HepG2 (cell line): Measurements from ENCODE around the gene HECA. TPM values are rescaled to one million over a fixed set of nuclear protein-coding genes. Genes with fewer than 3 reads are reported as not detected.

ENCODE experiments used
- AGO2 ChIP-seq: fragments of 200-400 bp; formaldehyde crosslinking; optimal IDR thresholded peaks from 2 replicates; pipeline ENCODE3; 2017; ENCODE audit warnings: mild to moderate bottlenecking, low read depth, low read length, moderate library complexity
- ATAD3A ChIP-seq: sonication (generic); formaldehyde crosslinking; IDR thresholded peaks from 2 replicates; pipeline ENCODE4 v1.4.0; 2020; ENCODE audit warnings: missing genetic modification reagents
- ATF7-NPFF ChIP-seq: sonication (generic); formaldehyde crosslinking; IDR thresholded peaks from 2 replicates; pipeline ENCODE4 v1.8.1; 2023; ENCODE audit warnings: mild to moderate bottlenecking, low read depth, missing genetic modification reagents, moderate library complexity
- HMG20A ChIP-seq: IDR thresholded peaks from 2 replicates; pipeline ENCODE4 v1.6.1; 2016; ENCODE audit warnings: borderline replicate concordance
- MTF1 ChIP-seq: sonication (generic); formaldehyde crosslinking; IDR thresholded peaks from 2 replicates; pipeline ENCODE4 v1.5.0; 2020; ENCODE audit warnings: missing genetic modification reagents
- TBL1XR1 ChIP-seq: fragments of 150-350 bp; IDR thresholded peaks from 2 replicates; pipeline ENCODE4 v1.6.1; 2014; ENCODE audit warnings: borderline replicate concordance, low read length; ENCODE audit not compliant: partially characterized antibody
- ZKSCAN8 ChIP-seq: IDR thresholded peaks from 2 replicates; pipeline ENCODE4 v1.6.1; 2016; ENCODE audit warnings: borderline replicate concordance, missing genetic modification reagents, missing compliant biosample characterization
- ZNF296 ChIP-seq: sonication (generic); formaldehyde crosslinking; conservative IDR thresholded peaks from 2 replicates; pipeline ENCODE4 v1.5.0; 2020; ENCODE audit warnings: mild to moderate bottlenecking, missing genetic modification reagents
- ZNF629 ChIP-seq: sonication (generic); formaldehyde crosslinking; conservative IDR thresholded peaks from 2 replicates; pipeline ENCODE4 v1.5.0; 2020; ENCODE audit warnings: missing genetic modification reagents
- polyA plus RNA-seq, 8 experiments: library from polyadenylated mRNA; depleted of rRNA in 3 of 8; stranded (reverse) in 7 of 8; unstranded in 1 of 8; fragments of >200 nt; fragmentation: Illumina TruSeq in 4 of 8; extraction: Trizol in 4 of 8; gene quantifications; 2 replicates each; pipeline versions ENCODE4 v1.2.1 to v1.2.3, GENCODE V29; 2011 to 2016; ENCODE audit warnings: low read depth in 4 of 8, missing spikeins in 1 of 8, mixed read lengths in 1 of 8; ENCODE audit not compliant: insufficient read depth in 1 of 8
- total RNA-seq, 5 experiments: library from RNA; depleted of rRNA; stranded (reverse); fragments of >200 nt; fragmentation: Illumina TruSeq; extraction: Trizol; gene quantifications; 2 replicates each; pipeline ENCODE4 v1.2.3, GENCODE V29; 2016; ENCODE audit warnings: low read depth in 1 of 5
- TF ChIP-seq, protein P1 (sequence below), 2 experiments: sonication (generic) in 1 of 2; formaldehyde crosslinking in 1 of 2; IDR thresholded peaks; 2 replicates each; pipeline versions ENCODE4 v1.5.1 to v1.6.1; 2011 to 2020; ENCODE audit warnings: borderline replicate concordance in 1 of 2, low read depth in 1 of 2, low read length in 1 of 2, mild to moderate bottlenecking in 1 of 2, missing genetic modification reagents in 1 of 2, moderate library complexity in 1 of 2
- TF ChIP-seq, protein P2 (sequence below): sonication (generic); formaldehyde crosslinking; IDR thresholded peaks from 2 replicates; pipeline ENCODE4 v1.4.0; 2020; ENCODE audit warnings: missing genetic modification reagents, mild to moderate bottlenecking, borderline replicate concordance
- TF ChIP-seq, protein P3 (sequence below): sonication (generic); formaldehyde crosslinking; IDR thresholded peaks from 2 replicates; pipeline ENCODE4 v1.8.1; 2023; ENCODE audit warnings: mild to moderate bottlenecking, missing genetic modification reagents
- TF ChIP-seq, protein P4 (sequence below): sonication (generic); formaldehyde crosslinking; IDR thresholded peaks from 2 replicates; pipeline ENCODE4 v1.4.0; 2020; ENCODE audit warnings: missing genetic modification reagents, low read depth, mild to moderate bottlenecking, borderline replicate concordance
- TF ChIP-seq, protein P5 (sequence below): sonication (generic); formaldehyde crosslinking; IDR thresholded peaks from 2 replicates; pipeline ENCODE4 v1.5.0; 2020; ENCODE audit warnings: missing genetic modification reagents
- TF ChIP-seq, protein P6 (sequence below): sonication (generic); formaldehyde crosslinking; conservative IDR thresholded peaks from 2 replicates; pipeline ENCODE4 v1.4.0; 2020; ENCODE audit warnings: missing genetic modification reagents
- TF ChIP-seq, protein P7 (sequence below): sonication (generic); formaldehyde crosslinking; IDR thresholded peaks from 2 replicates; pipeline ENCODE4 v1.4.0; 2020; ENCODE audit warnings: missing genetic modification reagents

Gene HECA
- total and polyA plus RNA-seq, 2 of the 13 experiments (the other 11 are each of a cell fraction or from before 2014, with no cell fraction given) = 0.18 to 0.49 TPM

DNA sequence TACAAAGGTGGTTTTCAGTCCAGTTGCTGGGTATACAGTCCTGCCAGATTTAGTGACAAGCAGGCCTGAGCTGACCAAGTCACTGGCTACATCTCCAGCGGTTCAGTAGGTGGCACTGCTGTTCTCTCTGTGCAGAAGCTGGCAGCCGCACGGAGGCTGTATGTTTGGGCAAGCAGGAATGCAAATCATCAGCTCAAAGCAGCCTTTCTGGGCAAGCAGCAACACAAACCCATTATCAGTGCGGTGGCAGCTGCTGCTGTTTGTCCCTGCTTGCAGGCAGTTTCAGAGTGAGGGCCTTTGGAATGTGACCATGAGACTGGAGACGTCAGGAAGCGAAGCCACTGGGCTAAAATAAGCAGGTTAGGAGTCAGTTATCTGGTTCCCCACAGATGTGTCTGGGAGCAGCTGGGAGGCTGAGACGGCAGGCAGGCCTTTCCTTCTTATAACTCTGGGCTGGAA lies 84.4 kb downstream of the HECA start (continued):
- TF ChIP-seq, protein P1, sequence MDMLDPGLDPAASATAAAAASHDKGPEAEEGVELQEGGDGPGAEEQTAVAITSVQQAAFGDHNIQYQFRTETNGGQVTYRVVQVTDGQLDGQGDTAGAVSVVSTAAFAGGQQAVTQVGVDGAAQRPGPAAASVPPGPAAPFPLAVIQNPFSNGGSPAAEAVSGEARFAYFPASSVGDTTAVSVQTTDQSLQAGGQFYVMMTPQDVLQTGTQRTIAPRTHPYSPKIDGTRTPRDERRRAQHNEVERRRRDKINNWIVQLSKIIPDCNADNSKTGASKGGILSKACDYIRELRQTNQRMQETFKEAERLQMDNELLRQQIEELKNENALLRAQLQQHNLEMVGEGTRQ (IDR thresholded peaks at IDR 0.05; ENCODE audit: low read depth, low read length) = no peak
- TF ChIP-seq, protein P1 (CRISPR knock-in tag; IDR thresholded peaks at IDR 0.05; ENCODE audit: borderline replicate concordance) = no peak
- TF ChIP-seq, protein P2, sequence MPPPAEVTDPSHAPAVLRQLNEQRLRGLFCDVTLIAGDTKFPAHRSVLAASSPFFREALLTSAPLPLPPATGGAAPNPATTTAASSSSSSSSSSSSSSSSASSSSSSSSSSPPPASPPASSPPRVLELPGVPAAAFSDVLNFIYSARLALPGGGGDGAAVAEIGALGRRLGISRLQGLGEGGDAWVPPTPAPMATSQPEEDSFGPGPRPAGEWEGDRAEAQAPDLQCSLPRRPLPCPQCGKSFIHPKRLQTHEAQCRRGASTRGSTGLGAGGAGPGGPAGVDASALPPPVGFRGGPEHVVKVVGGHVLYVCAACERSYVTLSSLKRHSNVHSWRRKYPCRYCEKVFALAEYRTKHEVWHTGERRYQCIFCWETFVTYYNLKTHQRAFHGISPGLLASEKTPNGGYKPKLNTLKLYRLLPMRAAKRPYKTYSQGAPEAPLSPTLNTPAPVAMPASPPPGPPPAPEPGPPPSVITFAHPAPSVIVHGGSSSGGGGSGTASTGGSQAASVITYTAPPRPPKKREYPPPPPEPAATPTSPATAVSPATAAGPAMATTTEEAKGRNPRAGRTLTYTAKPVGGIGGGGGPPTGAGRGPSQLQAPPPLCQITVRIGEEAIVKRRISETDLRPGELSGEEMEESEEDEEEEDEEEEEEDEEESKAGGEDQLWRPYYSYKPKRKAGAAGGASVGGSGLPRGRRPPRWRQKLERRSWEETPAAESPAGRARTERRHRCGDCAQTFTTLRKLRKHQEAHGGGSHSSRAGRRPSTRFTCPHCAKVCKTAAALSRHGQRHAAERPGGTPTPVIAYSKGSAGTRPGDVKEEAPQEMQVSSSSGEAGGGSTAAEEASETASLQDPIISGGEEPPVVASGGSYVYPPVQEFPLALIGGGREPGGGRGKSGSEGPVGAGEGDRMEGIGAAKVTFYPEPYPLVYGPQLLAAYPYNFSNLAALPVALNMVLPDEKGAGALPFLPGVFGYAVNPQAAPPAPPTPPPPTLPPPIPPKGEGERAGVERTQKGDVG (CRISPR knock-in tag) = peak; percentile 28; the same call in 1 of the 2 replicates
- TF ChIP-seq MTF1 (CRISPR knock-in tag) = no peak
- TF ChIP-seq, protein P3, sequence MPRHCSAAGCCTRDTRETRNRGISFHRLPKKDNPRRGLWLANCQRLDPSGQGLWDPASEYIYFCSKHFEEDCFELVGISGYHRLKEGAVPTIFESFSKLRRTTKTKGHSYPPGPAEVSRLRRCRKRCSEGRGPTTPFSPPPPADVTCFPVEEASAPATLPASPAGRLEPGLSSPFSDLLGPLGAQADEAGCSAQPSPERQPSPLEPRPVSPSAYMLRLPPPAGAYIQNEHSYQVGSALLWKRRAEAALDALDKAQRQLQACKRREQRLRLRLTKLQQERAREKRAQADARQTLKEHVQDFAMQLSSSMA (CRISPR knock-in tag) = 0 out of 2 replicates have a peak, but pooled peaks have one; percentile 47
- no peak for TF ChIP-seq TBL1XR1
- TF ChIP-seq, protein P4, sequence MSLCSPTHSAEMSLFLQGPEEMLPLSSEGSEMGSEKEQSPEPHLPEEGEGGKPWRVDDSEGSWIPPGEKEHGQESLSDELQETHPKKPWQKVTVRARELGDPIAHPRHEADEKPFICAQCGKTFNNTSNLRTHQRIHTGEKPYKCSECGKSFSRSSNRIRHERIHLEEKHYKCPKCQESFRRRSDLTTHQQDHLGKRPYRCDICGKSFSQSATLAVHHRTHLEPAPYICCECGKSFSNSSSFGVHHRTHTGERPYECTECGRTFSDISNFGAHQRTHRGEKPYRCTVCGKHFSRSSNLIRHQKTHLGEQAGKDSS (CRISPR knock-in tag) = peak; percentile 39; the same call in 1 of the 2 replicates
- TF ChIP-seq, protein P5, sequence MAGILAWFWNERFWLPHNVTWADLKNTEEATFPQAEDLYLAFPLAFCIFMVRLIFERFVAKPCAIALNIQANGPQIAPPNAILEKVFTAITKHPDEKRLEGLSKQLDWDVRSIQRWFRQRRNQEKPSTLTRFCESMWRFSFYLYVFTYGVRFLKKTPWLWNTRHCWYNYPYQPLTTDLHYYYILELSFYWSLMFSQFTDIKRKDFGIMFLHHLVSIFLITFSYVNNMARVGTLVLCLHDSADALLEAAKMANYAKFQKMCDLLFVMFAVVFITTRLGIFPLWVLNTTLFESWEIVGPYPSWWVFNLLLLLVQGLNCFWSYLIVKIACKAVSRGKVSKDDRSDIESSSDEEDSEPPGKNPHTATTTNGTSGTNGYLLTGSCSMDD (CRISPR knock-in tag) = no peak
- no peak for TF ChIP-seq HMG20A
- no peak for TF ChIP-seq ZKSCAN8 (CRISPR knock-in tag)
- no peak for TF ChIP-seq ATF7-NPFF (CRISPR knock-in tag)
- peak; percentile 75 for TF ChIP-seq ZNF629 (CRISPR knock-in tag)
- TF ChIP-seq, protein P6, sequence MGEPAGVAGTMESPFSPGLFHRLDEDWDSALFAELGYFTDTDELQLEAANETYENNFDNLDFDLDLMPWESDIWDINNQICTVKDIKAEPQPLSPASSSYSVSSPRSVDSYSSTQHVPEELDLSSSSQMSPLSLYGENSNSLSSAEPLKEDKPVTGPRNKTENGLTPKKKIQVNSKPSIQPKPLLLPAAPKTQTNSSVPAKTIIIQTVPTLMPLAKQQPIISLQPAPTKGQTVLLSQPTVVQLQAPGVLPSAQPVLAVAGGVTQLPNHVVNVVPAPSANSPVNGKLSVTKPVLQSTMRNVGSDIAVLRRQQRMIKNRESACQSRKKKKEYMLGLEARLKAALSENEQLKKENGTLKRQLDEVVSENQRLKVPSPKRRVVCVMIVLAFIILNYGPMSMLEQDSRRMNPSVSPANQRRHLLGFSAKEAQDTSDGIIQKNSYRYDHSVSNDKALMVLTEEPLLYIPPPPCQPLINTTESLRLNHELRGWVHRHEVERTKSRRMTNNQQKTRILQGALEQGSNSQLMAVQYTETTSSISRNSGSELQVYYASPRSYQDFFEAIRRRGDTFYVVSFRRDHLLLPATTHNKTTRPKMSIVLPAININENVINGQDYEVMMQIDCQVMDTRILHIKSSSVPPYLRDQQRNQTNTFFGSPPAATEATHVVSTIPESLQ (CRISPR knock-in tag) = no peak
- TF ChIP-seq AGO2 = no peak
- TF ChIP-seq ZNF296 = no peak
- no peak for TF ChIP-seq ATAD3A
- TF ChIP-seq, protein P7, sequence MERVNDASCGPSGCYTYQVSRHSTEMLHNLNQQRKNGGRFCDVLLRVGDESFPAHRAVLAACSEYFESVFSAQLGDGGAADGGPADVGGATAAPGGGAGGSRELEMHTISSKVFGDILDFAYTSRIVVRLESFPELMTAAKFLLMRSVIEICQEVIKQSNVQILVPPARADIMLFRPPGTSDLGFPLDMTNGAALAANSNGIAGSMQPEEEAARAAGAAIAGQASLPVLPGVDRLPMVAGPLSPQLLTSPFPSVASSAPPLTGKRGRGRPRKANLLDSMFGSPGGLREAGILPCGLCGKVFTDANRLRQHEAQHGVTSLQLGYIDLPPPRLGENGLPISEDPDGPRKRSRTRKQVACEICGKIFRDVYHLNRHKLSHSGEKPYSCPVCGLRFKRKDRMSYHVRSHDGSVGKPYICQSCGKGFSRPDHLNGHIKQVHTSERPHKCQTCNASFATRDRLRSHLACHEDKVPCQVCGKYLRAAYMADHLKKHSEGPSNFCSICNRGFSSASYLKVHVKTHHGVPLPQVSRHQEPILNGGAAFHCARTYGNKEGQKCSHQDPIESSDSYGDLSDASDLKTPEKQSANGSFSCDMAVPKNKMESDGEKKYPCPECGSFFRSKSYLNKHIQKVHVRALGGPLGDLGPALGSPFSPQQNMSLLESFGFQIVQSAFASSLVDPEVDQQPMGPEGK (CRISPR knock-in tag) = no peak
